ENCODE results near the gene DDN. TPM values are rescaled to one million over a fixed set of nuclear protein-coding genes. Genes with fewer than 3 reads are reported as not detected.

The DDN gene
- total and polyA plus RNA-seq, 9 of the 15 experiments (the other 6 are each of a cell fraction or from before 2014, with no cell fraction given): 0.03 to 3.6 (median 1.6) TPM

DNA sequence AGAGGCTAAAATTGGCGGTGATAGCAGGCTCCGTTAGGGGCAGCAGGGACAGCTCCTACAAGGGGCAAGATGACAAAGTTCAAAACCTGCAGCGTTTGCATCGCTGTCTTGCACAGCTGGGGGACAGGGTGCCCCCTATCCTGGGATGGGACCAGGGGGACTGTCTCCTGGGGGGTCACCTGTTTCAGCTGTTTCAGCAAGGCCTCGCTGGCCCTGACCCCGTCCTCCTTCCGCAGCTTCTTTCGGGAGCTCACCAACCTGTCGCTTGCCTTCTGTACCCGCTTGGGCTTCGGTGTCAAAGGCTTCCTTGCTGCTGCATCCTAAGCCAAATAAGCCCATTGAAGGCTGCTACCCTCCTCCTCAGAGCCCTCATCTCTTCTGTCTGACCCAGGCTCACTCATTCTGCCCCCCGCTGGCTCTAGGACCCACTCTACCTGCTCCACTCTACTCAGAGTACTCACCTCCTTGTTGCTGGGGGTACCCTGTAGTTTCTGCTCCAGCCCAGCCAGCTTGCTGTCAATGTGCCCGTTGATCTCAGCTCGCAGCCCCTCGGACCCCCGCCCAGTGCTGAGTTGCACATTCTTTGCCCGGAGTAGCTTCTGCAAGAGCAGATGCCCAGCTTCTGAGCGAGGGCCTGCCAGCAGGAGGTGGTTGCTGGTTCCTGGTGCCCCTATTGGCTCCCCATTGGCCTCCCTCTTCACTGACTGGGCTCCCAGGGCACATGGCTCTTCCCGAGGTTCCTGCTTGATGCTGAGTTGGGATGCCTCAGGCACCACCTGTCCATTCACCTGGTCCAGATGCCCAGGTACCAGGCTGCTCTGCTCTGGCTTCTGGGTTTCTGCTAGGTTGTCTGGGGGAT, 31.8 kb upstream of the DDN start:
- intact Hi-C loops (cut with micrococcal nuclease): no loop called here
- TF ChIP-seq ZNF764 (CRISPR knock-in tag; IDR thresholded peaks at IDR 0.05; ENCODE audit: low read depth): no peak
- no peak for TF ChIP-seq CC2D1A (IDR thresholded peaks at IDR 0.05)
- no peak for TF ChIP-seq HDGF (IDR thresholded peaks at IDR 0.05)
- no peak for TF ChIP-seq HEY1 (CRISPR knock-in tag; IDR thresholded peaks at IDR 0.05; ENCODE audit: borderline replicate concordance)
- no peak for TF ChIP-seq PYGO2 (tag; IDR thresholded peaks at IDR 0.05)
- no peak for TF ChIP-seq ZNF785 (CRISPR knock-in tag; IDR thresholded peaks at IDR 0.05)
- no peak for TF ChIP-seq RBM15 (IDR thresholded peaks at IDR 0.05; ENCODE audit: insufficient read depth, low read length)
- no peak for TF ChIP-seq TCFL5 (CRISPR knock-in tag; conservative IDR thresholded peaks at IDR 0.05)
- no peak for TF ChIP-seq RFX5 (IDR thresholded peaks at IDR 0.05; ENCODE audit: low read depth, low read length)
- peak; percentile 37; the same call in 1 of the 2 replicates for TF ChIP-seq SUPT5H (IDR thresholded peaks at IDR 0.05)
- TF ChIP-seq POLR2A (conservative IDR thresholded peaks at IDR 0.05): peak; percentile 41; the same call in 1 of the 2 replicates
- TF ChIP-seq BHLHE40 (IDR thresholded peaks at IDR 0.05; ENCODE audit: low read length): no peak
- TF ChIP-seq POLR3A (IDR thresholded peaks at IDR 0.05; ENCODE audit: borderline replicate concordance, extremely low read depth, insufficient read depth, insufficient read length): no peak
- TF ChIP-seq, protein P1, sequence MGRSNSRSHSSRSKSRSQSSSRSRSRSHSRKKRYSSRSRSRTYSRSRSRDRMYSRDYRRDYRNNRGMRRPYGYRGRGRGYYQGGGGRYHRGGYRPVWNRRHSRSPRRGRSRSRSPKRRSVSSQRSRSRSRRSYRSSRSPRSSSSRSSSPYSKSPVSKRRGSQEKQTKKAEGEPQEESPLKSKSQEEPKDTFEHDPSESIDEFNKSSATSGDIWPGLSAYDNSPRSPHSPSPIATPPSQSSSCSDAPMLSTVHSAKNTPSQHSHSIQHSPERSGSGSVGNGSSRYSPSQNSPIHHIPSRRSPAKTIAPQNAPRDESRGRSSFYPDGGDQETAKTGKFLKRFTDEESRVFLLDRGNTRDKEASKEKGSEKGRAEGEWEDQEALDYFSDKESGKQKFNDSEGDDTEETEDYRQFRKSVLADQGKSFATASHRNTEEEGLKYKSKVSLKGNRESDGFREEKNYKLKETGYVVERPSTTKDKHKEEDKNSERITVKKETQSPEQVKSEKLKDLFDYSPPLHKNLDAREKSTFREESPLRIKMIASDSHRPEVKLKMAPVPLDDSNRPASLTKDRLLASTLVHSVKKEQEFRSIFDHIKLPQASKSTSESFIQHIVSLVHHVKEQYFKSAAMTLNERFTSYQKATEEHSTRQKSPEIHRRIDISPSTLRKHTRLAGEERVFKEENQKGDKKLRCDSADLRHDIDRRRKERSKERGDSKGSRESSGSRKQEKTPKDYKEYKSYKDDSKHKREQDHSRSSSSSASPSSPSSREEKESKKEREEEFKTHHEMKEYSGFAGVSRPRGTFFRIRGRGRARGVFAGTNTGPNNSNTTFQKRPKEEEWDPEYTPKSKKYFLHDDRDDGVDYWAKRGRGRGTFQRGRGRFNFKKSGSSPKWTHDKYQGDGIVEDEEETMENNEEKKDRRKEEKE (IDR thresholded peaks at IDR 0.05; ENCODE audit: borderline replicate concordance in 1 of 2, control insufficient read depth in 1 of 2, low read depth in 2 of 2, low read length in 1 of 2): no peak
- no peak for TF ChIP-seq ZFX (CRISPR knock-in tag; IDR thresholded peaks at IDR 0.05)
- TF ChIP-seq FOXA3 (CRISPR knock-in tag; conservative IDR thresholded peaks at IDR 0.05 in 1 of 2, IDR thresholded peaks at IDR 0.05 in 1 of 2): no peak
- TF ChIP-seq ZNF384 (IDR thresholded peaks at IDR 0.05; ENCODE audit: low read depth, low read length): no peak
- TF ChIP-seq SMARCC2 (IDR thresholded peaks at IDR 0.05; ENCODE audit: low read depth): no peak
- TF ChIP-seq POLR2G (IDR thresholded peaks at IDR 0.05; ENCODE audit: low read depth, low read length): peak; percentile 53
- TF ChIP-seq EWSR1 (IDR thresholded peaks at IDR 0.05; ENCODE audit: borderline replicate concordance, low read depth, partially characterized antibody): no peak

More for the DNA sequence above, 31.8 kb upstream of the DDN start:
- Histone ChIP-seq H3K79me2 (ENCODE audit: control insufficient read depth, insufficient read depth, low read length) (no peaks in the 10 kb centered on the region), H3K27me3 (ENCODE audit: control insufficient read depth in 2 of 2, insufficient read depth in 2 of 2, low read length in 2 of 2) (no peaks in the 10 kb centered on the region), H3K9me3 (replicated peaks; ENCODE audit: control insufficient read depth, insufficient read depth, low read depth, low read length) (no peaks in the 10 kb centered on the region), H3K9me1 (ENCODE audit: control insufficient read depth, insufficient read depth, low read length) (no peaks in the 10 kb centered on the region), H3K4me1 (replicated peaks in 1 of 2; ENCODE audit: control insufficient read depth in 2 of 2, insufficient read depth in 2 of 2, low read length in 2 of 2) (peaks cover 0 to 10% of the 10 kb centered on the region in 2 experiments; a peak in 1 of 5 replicates), H4K20me1 (replicated peaks; ENCODE audit: control insufficient read depth, insufficient read depth, low read length) (0 out of 2 replicates have a peak, but pooled peaks cover 4% of the 10 kb centered on the region), H3K4me3 (no peak overlapping the region), H3K36me3 (ENCODE audit: control insufficient read depth, insufficient read depth, low read length) (peaks cover 100% of the 10 kb centered on the region), H2AFZ (ENCODE audit: low read depth, low read length) (no peak overlapping the region), H3K27ac (ENCODE audit: extremely low read depth, low read depth, low read length) (no peak overlapping the region), H3K4me2 (ENCODE audit: insufficient read depth, low read length) (no peak overlapping the region), H3K9ac (ENCODE audit: insufficient read depth in 1 of 2, low read depth in 2 of 2, low read length in 2 of 2) (0 out of 4 replicates have a peak overlapping the region, but pooled peaks of 1 of the 2 experiments have one; percentile 38)
- in situ Hi-C loops (cut with MboI): no loop called here
- no peak for FAIRE-seq
- 97% methylated on average over 19 of the region's 19 CpGs for WGBS (ENCODE audit: insufficient coverage, low coverage, missing lambda C conversion rate)
- BruUV-seq (replicated peaks): no TSS peak
- ChIA-PET POLR2A (interaction anchor here (0.6 to 12.9 kb wide), 11 partner anchors 7 to 273 kb away, joined by 3 to 78 read pairs (median 4); partner anchors contain the start of genes PRKAG1 and TUBA1B), CTCF (ENCODE audit: low intra/inter-chr PET ratio) (no interaction called here)
- no peak for DNase-seq (ENCODE audit: extremely low read depth in 1 of 4, low spot score in 3 of 4)
- ATAC-seq: no peak; the same call in 1 of the 3 replicates

Data from K562 (cell line).